ENCODE results near the gene IBTK. TPM values are rescaled to one million over a fixed set of nuclear protein-coding genes. Genes with fewer than 3 reads are reported as not detected.
"Not testable (repeated sequence)": the region's sequence is repeated elsewhere in the genome, so short reads cannot be mapped to it uniquely, and the experiment has no call there.

Gene IBTK, protein sequence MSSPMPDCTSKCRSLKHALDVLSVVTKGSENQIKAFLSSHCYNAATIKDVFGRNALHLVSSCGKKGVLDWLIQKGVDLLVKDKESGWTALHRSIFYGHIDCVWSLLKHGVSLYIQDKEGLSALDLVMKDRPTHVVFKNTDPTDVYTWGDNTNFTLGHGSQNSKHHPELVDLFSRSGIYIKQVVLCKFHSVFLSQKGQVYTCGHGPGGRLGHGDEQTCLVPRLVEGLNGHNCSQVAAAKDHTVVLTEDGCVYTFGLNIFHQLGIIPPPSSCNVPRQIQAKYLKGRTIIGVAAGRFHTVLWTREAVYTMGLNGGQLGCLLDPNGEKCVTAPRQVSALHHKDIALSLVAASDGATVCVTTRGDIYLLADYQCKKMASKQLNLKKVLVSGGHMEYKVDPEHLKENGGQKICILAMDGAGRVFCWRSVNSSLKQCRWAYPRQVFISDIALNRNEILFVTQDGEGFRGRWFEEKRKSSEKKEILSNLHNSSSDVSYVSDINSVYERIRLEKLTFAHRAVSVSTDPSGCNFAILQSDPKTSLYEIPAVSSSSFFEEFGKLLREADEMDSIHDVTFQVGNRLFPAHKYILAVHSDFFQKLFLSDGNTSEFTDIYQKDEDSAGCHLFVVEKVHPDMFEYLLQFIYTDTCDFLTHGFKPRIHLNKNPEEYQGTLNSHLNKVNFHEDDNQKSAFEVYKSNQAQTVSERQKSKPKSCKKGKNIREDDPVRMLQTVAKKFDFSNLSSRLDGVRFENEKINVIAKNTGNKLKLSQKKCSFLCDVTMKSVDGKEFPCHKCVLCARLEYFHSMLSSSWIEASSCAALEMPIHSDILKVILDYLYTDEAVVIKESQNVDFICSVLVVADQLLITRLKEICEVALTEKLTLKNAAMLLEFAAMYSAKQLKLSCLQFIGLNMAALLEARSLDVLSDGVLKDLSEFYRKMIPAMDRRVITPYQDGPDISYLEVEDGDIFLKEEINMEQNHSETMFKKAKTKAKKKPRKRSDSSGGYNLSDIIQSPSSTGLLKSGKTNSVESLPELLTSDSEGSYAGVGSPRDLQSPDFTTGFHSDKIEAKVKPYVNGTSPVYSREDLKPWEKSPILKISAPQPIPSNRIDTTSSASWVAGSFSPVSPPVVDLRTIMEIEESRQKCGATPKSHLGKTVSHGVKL (N-terminal part only)
- total RNA-seq (2021) (23.1 and 25.9 TPM in 2 replicates), Bru-seq, nascent RNA (percentile 90 among the genes with signal in this experiment), BruChase-seq, experiment 1, labeled RNA remaining after a 2-hour chase (percentile 90 among the genes with signal in this experiment), BruChase-seq, experiment 2, labeled RNA remaining after a 6-hour chase (percentile 88 among the genes with signal in this experiment)
- long read RNA-seq, full-length matches to known transcripts = 1 of 11 reads
- long read RNA-seq, partial matches to known transcripts = 2 of 11 reads
- long read RNA-seq, other reads (novel, unspliced or antisense) = 8 of 11 reads

DNA sequence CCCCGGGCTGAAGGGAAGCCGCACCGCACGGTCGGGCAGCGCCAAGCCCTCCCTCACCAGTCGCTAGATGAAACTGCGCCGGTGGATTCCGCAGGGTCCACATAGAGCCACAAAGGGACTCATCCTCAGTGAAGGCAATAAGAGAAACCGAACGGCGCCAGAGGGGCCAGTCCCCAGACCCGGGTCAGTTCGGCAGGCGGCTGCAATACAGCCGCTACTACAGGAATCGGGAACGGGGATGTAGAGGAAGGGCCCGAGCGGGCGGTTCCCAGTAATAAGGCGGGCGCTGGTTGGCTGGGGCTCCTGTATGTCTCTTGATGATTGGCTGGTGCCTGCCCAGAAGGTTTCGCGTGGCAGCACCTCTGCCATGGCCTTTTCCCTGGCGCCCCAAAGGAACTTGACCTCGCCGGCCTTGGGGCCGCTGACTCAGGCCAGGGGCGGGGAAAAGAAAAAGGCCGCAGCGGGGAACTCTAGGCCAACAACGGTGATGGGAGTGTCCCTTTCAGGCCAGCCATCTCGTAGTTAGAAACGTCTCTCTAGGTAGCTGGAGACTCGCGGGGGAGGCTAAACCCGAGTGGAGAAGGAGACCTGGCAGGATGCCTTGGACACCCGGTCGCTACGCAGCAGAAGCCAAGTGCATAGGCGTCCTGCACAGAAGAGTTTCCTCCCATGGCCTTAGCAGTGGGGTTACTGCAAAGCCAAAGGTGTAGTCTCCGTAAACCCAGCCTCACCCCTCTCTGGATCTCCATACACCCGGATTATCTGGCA, at the start of gene IBTK:
Gene IBTK, minus strand, starts transcription at position 240 of the 768 bp plus-strand sequence. CDS start 7,258 bp downstream, outside the sequence.
- Histone ChIP-seq H3K9me2 (ENCODE audit: insufficient read depth) (no peaks in the 10 kb centered on the region), H3K79me2 (ENCODE audit: low read depth) (peaks cover 45% of the 10 kb centered on the region), H3K4me2 (peak within 1 kb of the TSS; percentile 79), H3K4me1 (replicated peaks; ENCODE audit: insufficient read depth) (peaks cover 19% of the 10 kb centered on the region), H4K20me1 (ENCODE audit: insufficient read depth) (peaks cover 6% of the 10 kb centered on the region), H3K4me3 (peak within 1 kb of the TSS; percentile 90), H3K36me3 (ENCODE audit: low read depth) (peaks cover 7% of the 10 kb centered on the region), H3K27ac (peak within 1 kb of the TSS; percentile 89), H3K9me3 (ENCODE audit: insufficient read depth, low read depth) (no peaks in the 10 kb centered on the region), H3F3A (ENCODE audit: insufficient read depth, low read depth) (peaks cover 15% of the 10 kb centered on the region), H2AFZ (peak within 1 kb of the TSS; percentile 88), H3K27me3 (ENCODE audit: insufficient read depth, low read depth) (no peaks in the 10 kb centered on the region)
- DNase-seq = peak; percentile 85 to 96
- no peak for TF ChIP-seq EZH2 (IDR thresholded peaks at IDR 0.05; ENCODE audit: low read depth)
- TF ChIP-seq, protein P1, sequence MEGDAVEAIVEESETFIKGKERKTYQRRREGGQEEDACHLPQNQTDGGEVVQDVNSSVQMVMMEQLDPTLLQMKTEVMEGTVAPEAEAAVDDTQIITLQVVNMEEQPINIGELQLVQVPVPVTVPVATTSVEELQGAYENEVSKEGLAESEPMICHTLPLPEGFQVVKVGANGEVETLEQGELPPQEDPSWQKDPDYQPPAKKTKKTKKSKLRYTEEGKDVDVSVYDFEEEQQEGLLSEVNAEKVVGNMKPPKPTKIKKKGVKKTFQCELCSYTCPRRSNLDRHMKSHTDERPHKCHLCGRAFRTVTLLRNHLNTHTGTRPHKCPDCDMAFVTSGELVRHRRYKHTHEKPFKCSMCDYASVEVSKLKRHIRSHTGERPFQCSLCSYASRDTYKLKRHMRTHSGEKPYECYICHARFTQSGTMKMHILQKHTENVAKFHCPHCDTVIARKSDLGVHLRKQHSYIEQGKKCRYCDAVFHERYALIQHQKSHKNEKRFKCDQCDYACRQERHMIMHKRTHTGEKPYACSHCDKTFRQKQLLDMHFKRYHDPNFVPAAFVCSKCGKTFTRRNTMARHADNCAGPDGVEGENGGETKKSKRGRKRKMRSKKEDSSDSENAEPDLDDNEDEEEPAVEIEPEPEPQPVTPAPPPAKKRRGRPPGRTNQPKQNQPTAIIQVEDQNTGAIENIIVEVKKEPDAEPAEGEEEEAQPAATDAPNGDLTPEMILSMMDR (conservative IDR thresholded peaks at IDR 0.05) = no peak
- ChIA-PET POLR2A (ENCODE audit: unreplicated experiment) (interaction anchor here (0.6 kb wide), 1 partner anchor 65 kb away, joined by 3 read pairs; no protein-coding TSS in a partner anchor), CTCF (interaction anchor here (0.9 kb wide), 1 partner anchor 818 kb away, joined by 5 read pairs; the partner anchor contains the start of gene UBE3D)
- intact Hi-C loops (cut with micrococcal nuclease; ENCODE audit: unreplicated experiment) = loop anchor here (2.0 to 10.0 kb wide), 3 partner anchors 817 to 1265 kb away; partner anchors contain the start of genes PGM3, PRSS35, RWDD2A and UBE3D
- no TSS peak for BruUV-seq (replicated peaks)

DNA sequence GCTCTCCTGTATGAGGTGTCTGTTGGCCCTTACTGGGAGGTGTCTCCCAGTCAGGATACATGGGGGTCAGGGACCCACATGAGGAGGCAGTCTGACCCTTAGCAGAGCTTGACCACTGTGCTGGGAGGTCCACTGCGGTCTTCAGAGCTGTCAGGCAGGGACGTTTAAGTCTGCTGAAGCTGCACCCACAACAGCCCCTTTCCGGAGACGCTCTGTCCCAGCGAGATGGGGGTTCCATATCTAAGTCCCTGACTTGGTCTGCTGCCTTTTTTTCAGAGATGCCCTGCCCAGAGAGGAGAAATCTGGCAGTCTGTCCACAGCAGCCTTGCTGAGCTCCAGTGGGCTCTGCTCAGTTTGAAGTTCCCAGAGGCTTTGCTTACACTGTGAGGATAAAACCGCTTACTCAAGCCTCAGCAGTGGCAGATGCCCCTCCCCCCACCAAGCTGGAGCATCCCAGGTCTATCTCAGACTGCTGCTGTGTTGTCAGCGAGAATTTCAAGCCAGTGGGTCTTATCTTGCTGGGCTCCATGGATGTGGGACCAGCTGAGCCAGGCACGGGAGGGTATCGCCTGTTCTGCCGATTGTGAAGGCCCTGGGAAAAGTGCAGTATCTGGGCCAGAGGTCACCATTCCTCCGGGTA, 36.3 kb upstream of the IBTK start:
- CTCF ChIA-PET = no interaction called here
- no TSS peak for BruUV-seq (replicated peaks)
- no peaks in the 10 kb centered on the region for H3K9me3 ChIP-seq (ENCODE audit: insufficient read depth, low read depth)
- H3K4me1 ChIP-seq (replicated peaks; ENCODE audit: insufficient read depth) = no peaks in the 10 kb centered on the region
- TF ChIP-seq, protein P1 (conservative IDR thresholded peaks at IDR 0.05) = no peak
- no peak for TF ChIP-seq EZH2 (IDR thresholded peaks at IDR 0.05; ENCODE audit: low read depth)
- POLR2A ChIA-PET (ENCODE audit: unreplicated experiment) = interaction anchor here (0.7 kb wide), 1 partner anchor 72 kb away, joined by 3 read pairs; no protein-coding TSS in a partner anchor
- H3K27me3 ChIP-seq (ENCODE audit: insufficient read depth, low read depth) = no peaks in the 10 kb centered on the region
- no peak overlapping the region for H3K27ac ChIP-seq
- H3K36me3 ChIP-seq (ENCODE audit: low read depth) = no peaks in the 10 kb centered on the region
- no peak overlapping the region for H2AFZ ChIP-seq
- no peaks in the 10 kb centered on the region for H3K9me2 ChIP-seq (ENCODE audit: insufficient read depth)
- H3K4me3 ChIP-seq = no peak overlapping the region
- H3K4me2 ChIP-seq = no peak overlapping the region
- intact Hi-C loops (cut with micrococcal nuclease; ENCODE audit: unreplicated experiment) = no loop called here
- DNase-seq = no peak
- no peaks in the 10 kb centered on the region for H3F3A ChIP-seq (ENCODE audit: insufficient read depth, low read depth)
- H3K79me2 ChIP-seq (ENCODE audit: low read depth) = no peaks in the 10 kb centered on the region
- H4K20me1 ChIP-seq (ENCODE audit: insufficient read depth) = no peaks in the 10 kb centered on the region

DNA sequence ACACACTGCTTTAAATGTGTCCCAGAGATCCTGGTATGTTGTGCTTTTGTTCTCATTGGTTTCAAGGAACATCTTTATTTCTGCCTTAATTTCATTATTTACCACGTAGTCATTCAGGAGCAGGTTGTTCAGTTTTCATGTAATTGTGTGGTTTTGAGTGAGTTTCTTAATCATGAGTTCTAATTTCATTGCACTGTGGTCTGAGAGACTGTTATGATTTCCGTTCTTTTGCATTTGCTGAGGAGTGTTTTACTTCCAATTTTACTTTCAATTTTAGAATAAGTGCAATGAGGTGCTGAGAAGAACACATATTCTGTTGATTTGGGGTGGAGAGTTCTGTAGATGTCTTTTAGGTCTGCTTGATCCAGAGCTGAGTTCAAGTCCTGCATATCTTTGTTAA, 34.0 kb upstream of the IBTK start:
- H3K27me3 ChIP-seq (ENCODE audit: insufficient read depth, low read depth); intact Hi-C loops (cut with micrococcal nuclease; ENCODE audit: unreplicated experiment); BruUV-seq (replicated peaks); H4K20me1 ChIP-seq (ENCODE audit: insufficient read depth); H3K4me2 ChIP-seq; H3K4me1 ChIP-seq (replicated peaks; ENCODE audit: insufficient read depth); DNase-seq; H3K9me3 ChIP-seq (ENCODE audit: insufficient read depth, low read depth); H3K9me2 ChIP-seq (ENCODE audit: insufficient read depth); POLR2A ChIA-PET (ENCODE audit: unreplicated experiment); H3K4me3 ChIP-seq; H3K27ac ChIP-seq; H3F3A ChIP-seq (ENCODE audit: insufficient read depth, low read depth); H3K79me2 ChIP-seq (ENCODE audit: low read depth); H2AFZ ChIP-seq; H3K36me3 ChIP-seq (ENCODE audit: low read depth): not testable (repeated sequence)
- CTCF ChIA-PET = interaction anchor here (0.7 kb wide), 1 partner anchor 776 kb away, joined by 3 read pairs; no protein-coding TSS in a partner anchor
